Hepatocyte (in vitro differentiated cells): Measurements from ENCODE around the gene C5orf24.

Source experiments
- CTCF ChIP-seq: fragments of 200-600 bp; sonication (generic); IDR thresholded peaks from 2 replicates; pipeline ENCODE4 v1.5.1; 2016; ENCODE audit warnings: antibody characterized with exemption, mild to moderate bottlenecking; ENCODE audit not compliant: poor library complexity
- EZH2 ChIP-seq: fragments of 200-600 bp; sonication (generic); IDR thresholded peaks from 2 replicates; pipeline ENCODE4 v1.6.1; 2016; ENCODE audit warnings: antibody characterized with exemption, mild to moderate bottlenecking, borderline replicate concordance
- EZH2phosphoT487 ChIP-seq: fragments of 200-600 bp; sonication (generic); IDR thresholded peaks from one replicate; pipeline ENCODE4 v1.6.1; 2018; ENCODE audit warnings: antibody characterized with exemption, mild to moderate bottlenecking, low read depth, moderate library complexity; ENCODE audit not compliant: unreplicated experiment, severe bottlenecking

- no peak for TF ChIP-seq CTCF
- TF ChIP-seq EZH2: no peak
- no peak for TF ChIP-seq EZH2phosphoT487
Measured at GRCh38 chr5:134845335-134845851, 375 bp upstream of the C5orf24 start.
